OCI-LY7 (cell line): ENCODE results near the gene ARL11. TPM values are rescaled to one million over a fixed set of nuclear protein-coding genes. Genes with fewer than 3 reads are reported as not detected.

ENCODE experiments used
- BruUV-seq: library from RNA; stranded (reverse); fragments of 400-500 nt; replicated peaks from 2 replicates; lab custom pipeline; 2021; lab: Mats Ljungman, UMichigan
- CTCF ChIA-PET: fragments of 300-600 bp; sonication (Branson Sonifier 250); formaldehyde crosslinking; loops from one replicate; lab custom pipeline; 2022; ENCODE audit warnings: antibody characterized with exemption; ENCODE audit not compliant: unreplicated experiment; lab: Charles Lee
- POLR2A ChIA-PET: fragments of 300-600 bp; sonication (Branson Sonifier 250); formaldehyde crosslinking; loops from one replicate; lab custom pipeline; 2022; ENCODE audit warnings: antibody characterized with exemption; lab: Charles Lee
- DNase-seq: peaks from one replicate; pipeline ENCODE4 v3.0.0-alpha.2; 2015; ENCODE audit warnings: low spot score
- H2AFZ ChIP-seq: fragments of 200-600 bp; sonication (generic), shearing (Covaris generic); 2 replicates; pipeline ENCODE4 v1.6.1; 2014; ENCODE audit warnings: mild to moderate bottlenecking, antibody characterized with exemption, low read length, moderate library complexity
- H3K27ac ChIP-seq: fragments of 200-600 bp; sonication (generic); 2 replicates; pipeline ENCODE4 v1.5.1; 2014; ENCODE audit warnings: mixed run types, low read depth, mild to moderate bottlenecking, moderate library complexity, low read length, inconsistent platforms; ENCODE audit not compliant: poor library complexity, severe bottlenecking
- H3K36me3 ChIP-seq: fragments of 200-600 bp; sonication (generic); 2 replicates; pipeline ENCODE4 v1.6.1; 2014; ENCODE audit warnings: mild to moderate bottlenecking, antibody characterized with exemption, low read length, moderate library complexity, mixed read lengths; ENCODE audit not compliant: insufficient read depth
- H3K4me1 ChIP-seq: fragments of 200-600 bp; sonication (generic); 2 replicates; pipeline ENCODE4 v1.5.1; 2014; ENCODE audit warnings: mild to moderate bottlenecking, low read length; ENCODE audit not compliant: insufficient read depth, poor library complexity, severe bottlenecking
- H3K4me2 ChIP-seq: fragments of 200-600 bp; sonication (generic); 2 replicates; pipeline ENCODE4 v1.6.1; 2014; ENCODE audit warnings: mild to moderate bottlenecking, low read length
- H3K4me3 ChIP-seq: fragments of 200-600 bp; sonication (generic); 2 replicates; pipeline ENCODE4 v1.5.1; 2014; ENCODE audit warnings: mild to moderate bottlenecking, low read depth, low read length; ENCODE audit not compliant: poor library complexity, severe bottlenecking
- H3K79me2 ChIP-seq: fragments of 200-600 bp; sonication (generic); 2 replicates; pipeline ENCODE4 v1.6.1; 2016; ENCODE audit warnings: low read depth, mild to moderate bottlenecking, low read length, moderate library complexity, mixed read lengths; ENCODE audit not compliant: insufficient read depth
- H3K9me2 ChIP-seq: fragments of 200-600 bp; sonication (generic); 2 replicates; pipeline ENCODE4 v1.6.1; 2016; ENCODE audit warnings: mild to moderate bottlenecking, low read length, mixed read lengths; ENCODE audit not compliant: insufficient read depth
- H3K9me3 ChIP-seq: fragments of 200-600 bp; sonication (generic); 2 replicates; pipeline ENCODE4 v1.6.1; 2014; ENCODE audit warnings: mild to moderate bottlenecking, mixed run types, low read length, mixed read lengths
- H4K20me1 ChIP-seq: fragments of 200-600 bp; sonication (generic); 2 replicates; pipeline ENCODE4 v1.6.1; 2014; ENCODE audit warnings: mild to moderate bottlenecking, antibody characterized with exemption, low read length, moderate library complexity, mixed read lengths; ENCODE audit not compliant: insufficient read depth
- CTCF ChIP-seq: fragments of 200-600 bp; sonication (generic); conservative IDR thresholded peaks from 2 replicates; pipeline ENCODE4 v1.5.1; 2014; ENCODE audit warnings: mild to moderate bottlenecking, antibody characterized with exemption, low read length, moderate library complexity, mixed read lengths
- EZH2phosphoT487 ChIP-seq: fragments of 200-600 bp; sonication (generic); IDR thresholded peaks from 2 replicates; pipeline ENCODE4 v1.6.1; 2018; ENCODE audit warnings: low read depth, borderline replicate concordance, mild to moderate bottlenecking, mixed run types, antibody characterized with exemption, low read length, moderate library complexity, mixed read lengths
- intact Hi-C: fragments of 100-400 bp; cut with micrococcal nuclease; formaldehyde crosslinking; loops from one replicate; pipeline ENCODE4 v1.10.0; 2022; ENCODE audit not compliant: unreplicated experiment
- total RNA-seq, 2 experiments: library from RNA; depleted of rRNA in 1 of 2; stranded (reverse); fragments of >200 nt in 1 of 2; shearing (Covaris generic) in 1 of 2; gene quantifications; 2 replicates each; pipeline ENCODE4 v1.2.3, GENCODE V29; 2014 to 2022

ARL11 gene
- total RNA-seq, 2 experiments from 2014 or later: 8.3 to 20.5 TPM

- ChIA-PET CTCF (no interaction called here), POLR2A (no interaction called here)
- no peaks in the 10 kb centered on the region for H3K9me2 ChIP-seq
- H3K4me2 ChIP-seq: no peak overlapping the region
- DNase-seq: no peak
- no peaks in the 10 kb centered on the region for H3K4me1 ChIP-seq
- H4K20me1 ChIP-seq: no peaks in the 10 kb centered on the region
- H3K36me3 ChIP-seq: peaks cover 31% of the 10 kb centered on the region
- no peaks in the 10 kb centered on the region for H3K9me3 ChIP-seq
- H3K79me2 ChIP-seq: no peaks in the 10 kb centered on the region
- H3K27ac ChIP-seq: no peak overlapping the region
- intact Hi-C loops: no loop called here
- BruUV-seq: no TSS peak
- TF ChIP-seq EZH2phosphoT487: no peak
- TF ChIP-seq CTCF: no peak
- H2AFZ ChIP-seq: no peak overlapping the region
- H3K4me3 ChIP-seq: no peak overlapping the region
Observed at GRCh38 chr13:49667773-49668172, 39.5 kb downstream of the ARL11 start.

GRCh38 chr13:49669735-49670309 lies 41.5 kb downstream of the ARL11 start:
- CTCF ChIA-PET: no interaction called here
- Histone ChIP-seq H4K20me1 (no peaks in the 10 kb centered on the region), H3K36me3 (peaks cover 32% of the 10 kb centered on the region), H3K79me2 (no peaks in the 10 kb centered on the region), H3K9me2 (no peaks in the 10 kb centered on the region), H2AFZ (no peak overlapping the region), H3K27ac (no peak overlapping the region), H3K4me2 (no peak overlapping the region), H3K9me3 (no peaks in the 10 kb centered on the region), H3K4me1 (no peaks in the 10 kb centered on the region), H3K4me3 (no peak overlapping the region)
- POLR2A ChIA-PET: interaction anchor here (0.5 to 1.9 kb wide), 5 partner anchors 123 to 1427 kb away, joined by 3 to 6 read pairs (median 3); no protein-coding TSS in a partner anchor
- peak; percentile 50 for DNase-seq
- intact Hi-C loops: loop anchor here (1.0 kb wide), 1 partner anchor 178 kb away; no protein-coding TSS in a partner anchor
- BruUV-seq: no TSS peak
- TF ChIP-seq EZH2phosphoT487 (no peak), CTCF (peak; percentile 81)

- Histone ChIP-seq H3K27ac (no peak overlapping the region), H3K4me2 (no peak overlapping the region), H3K9me2 (no peaks in the 10 kb centered on the region), H2AFZ (no peak overlapping the region), H3K4me1 (no peaks in the 10 kb centered on the region), H3K79me2 (no peaks in the 10 kb centered on the region), H3K9me3 (no peaks in the 10 kb centered on the region), H3K36me3 (peaks cover 35% of the 10 kb centered on the region), H3K4me3 (no peak overlapping the region), H4K20me1 (no peaks in the 10 kb centered on the region)
- POLR2A ChIA-PET: interaction anchor here (1.9 kb wide), 1 partner anchor 122 kb away, joined by 6 read pairs; no protein-coding TSS in a partner anchor
- TF ChIP-seq EZH2phosphoT487: no peak
- BruUV-seq: no TSS peak
- intact Hi-C loops: no loop called here
- CTCF ChIA-PET: no interaction called here
- DNase-seq: no peak
Observed at GRCh38 chr13:49670828-49671227, 42.5 kb downstream of the ARL11 start.
